A549 (cell line): ENCODE measurements around the gene FAM219B.
"Not testable (repeated sequence)": the region's sequence is repeated elsewhere in the genome, so short reads cannot be mapped to it uniquely, and the experiment has no call there.

ENCODE experiments used
- CEBPB ChIP-seq, 2 experiments: fragments of >200 bp in 1 of 2; sonication (Bioruptor Twin) in 1 of 2; formaldehyde crosslinking in 1 of 2; IDR thresholded peaks; 2 replicates each; pipeline ENCODE4 v1.6.1; 2012 to 2016
- EHF ChIP-seq: fragments of 250-450 bp; sonication (Bioruptor Pico); IDR thresholded peaks from 2 replicates; pipeline ENCODE4 v1.5.0; 2020; ENCODE audit warnings: mild to moderate bottlenecking
- EP300 ChIP-seq, 2 experiments: fragments of >200 bp; sonication (Bioruptor Twin); formaldehyde crosslinking; IDR thresholded peaks; 2 replicates in 1 of 2; 3 replicates in 1 of 2; pipeline ENCODE4 v1.6.1; 2016 to 2017
- FOSB ChIP-seq: fragments of 250-450 bp; sonication (Bioruptor Pico); IDR thresholded peaks from 2 replicates; pipeline ENCODE4 v1.5.0; 2020; ENCODE audit warnings: mild to moderate bottlenecking, moderate library complexity
- NFE2L2 ChIP-seq: fragments of 150-350 bp; conservative IDR thresholded peaks from 2 replicates; pipeline ENCODE4 v1.6.1; 2014; ENCODE audit warnings: low read length
- POLR2A ChIP-seq: IDR thresholded peaks from 2 replicates; pipeline ENCODE4 v1.6.1; 2012; ENCODE audit warnings: mild to moderate bottlenecking, low read length
- RARB ChIP-seq: fragments of 250-450 bp; sonication (Bioruptor Pico); IDR thresholded peaks from 2 replicates; pipeline ENCODE4 v1.8.0; 2021; ENCODE audit warnings: mild to moderate bottlenecking, moderate library complexity
- ZSCAN20 ChIP-seq: fragments of 250-450 bp; sonication (Bioruptor Pico); IDR thresholded peaks from 2 replicates; pipeline ENCODE4 v1.8.0; 2022; ENCODE audit warnings: mild to moderate bottlenecking, moderate library complexity
- TF ChIP-seq, protein P1 (sequence below): fragments of >200 bp; sonication (Bioruptor Twin); formaldehyde crosslinking; IDR thresholded peaks from 3 replicates; pipeline ENCODE4 v1.5.1; 2016

DNA sequence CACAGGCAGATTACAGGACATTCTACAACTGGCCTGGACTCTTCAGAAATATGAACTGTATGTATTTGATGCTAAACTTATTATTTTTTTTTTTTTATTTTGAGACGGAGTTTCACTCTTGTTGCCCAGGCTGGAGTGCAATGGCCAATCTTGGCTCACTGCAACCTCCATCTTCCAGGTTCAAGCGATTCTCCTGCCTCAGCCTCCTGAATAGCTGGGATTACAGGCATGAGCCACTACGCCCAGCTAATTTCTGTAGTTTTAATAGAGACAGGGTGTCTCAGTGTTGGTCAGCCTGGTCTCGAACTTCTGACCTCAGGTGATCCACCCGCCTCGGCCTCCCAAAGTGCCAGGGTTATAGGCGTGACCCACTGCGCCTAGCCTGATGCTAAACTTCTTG, 7.1 kb upstream of the FAM219B start:
- TF ChIP-seq EHF (CRISPR knock-in tag); RARB (CRISPR knock-in tag); CEBPB (IDR thresholded peaks at IDR 0.05); EP300 (IDR thresholded peaks at IDR 0.05); FOSB (CRISPR knock-in tag); POLR2A; ZSCAN20; NFE2L2: not testable (repeated sequence)
- TF ChIP-seq, protein P1, sequence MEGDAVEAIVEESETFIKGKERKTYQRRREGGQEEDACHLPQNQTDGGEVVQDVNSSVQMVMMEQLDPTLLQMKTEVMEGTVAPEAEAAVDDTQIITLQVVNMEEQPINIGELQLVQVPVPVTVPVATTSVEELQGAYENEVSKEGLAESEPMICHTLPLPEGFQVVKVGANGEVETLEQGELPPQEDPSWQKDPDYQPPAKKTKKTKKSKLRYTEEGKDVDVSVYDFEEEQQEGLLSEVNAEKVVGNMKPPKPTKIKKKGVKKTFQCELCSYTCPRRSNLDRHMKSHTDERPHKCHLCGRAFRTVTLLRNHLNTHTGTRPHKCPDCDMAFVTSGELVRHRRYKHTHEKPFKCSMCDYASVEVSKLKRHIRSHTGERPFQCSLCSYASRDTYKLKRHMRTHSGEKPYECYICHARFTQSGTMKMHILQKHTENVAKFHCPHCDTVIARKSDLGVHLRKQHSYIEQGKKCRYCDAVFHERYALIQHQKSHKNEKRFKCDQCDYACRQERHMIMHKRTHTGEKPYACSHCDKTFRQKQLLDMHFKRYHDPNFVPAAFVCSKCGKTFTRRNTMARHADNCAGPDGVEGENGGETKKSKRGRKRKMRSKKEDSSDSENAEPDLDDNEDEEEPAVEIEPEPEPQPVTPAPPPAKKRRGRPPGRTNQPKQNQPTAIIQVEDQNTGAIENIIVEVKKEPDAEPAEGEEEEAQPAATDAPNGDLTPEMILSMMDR, result not testable (repeated sequence)
